Endothelial cell of umbilical vein (primary cell): ENCODE results near the gene P2RX1. TPM values are rescaled to one million over a fixed set of nuclear protein-coding genes. Genes with fewer than 3 reads are reported as not detected.

Experiments used
- BruUV-seq: library from RNA; stranded (reverse); fragments of 400-500 nt; replicated peaks from 2 replicates; lab custom pipeline; 2021; lab: Mats Ljungman, UMichigan
- CTCF ChIA-PET: fragments of 300-600, 350-600 bp; sonication (Branson Sonifier 250); formaldehyde crosslinking; loops from one replicate; lab custom pipeline; 2021; ENCODE audit warnings: antibody characterized with exemption, inconsistent platforms; lab: Charles Lee
- POLR2A ChIA-PET: fragments of 300-600, 350-600 bp; sonication (Branson Sonifier 250); formaldehyde crosslinking; loops from one replicate; lab custom pipeline; 2021; ENCODE audit warnings: antibody characterized with exemption, inconsistent platforms; lab: Charles Lee
- DNase-seq: peaks from one replicate; pipeline ENCODE4 v3.0.0-alpha.2; 2011; ENCODE audit warnings: low read depth, low spot score
- FAIRE-seq: peaks from 2 replicates; lab custom pipeline; 2011; peaks lifted over from hg19 to GRCh38; lab: Jason Lieb, UNC
- H2AFZ ChIP-seq: 2 replicates; pipeline ENCODE4 v1.6.0; 2012; ENCODE audit warnings: low read depth, low read length, control low read depth, inconsistent platforms
- H3K27ac ChIP-seq: 2 replicates; pipeline ENCODE4 v1.5.1; 2011; ENCODE audit warnings: low read depth, mild to moderate bottlenecking, control low read depth, low read length, moderate library complexity; ENCODE audit not compliant: insufficient read depth
- H3K27me3 ChIP-seq, 2 experiments: 2 replicates each; pipeline versions ENCODE4 v1.6.0 to v1.6.1; 2011; ENCODE audit warnings: low read length in 2 of 2, mixed read lengths in 1 of 2; ENCODE audit not compliant: control insufficient read depth in 2 of 2, insufficient read depth in 2 of 2
- H3K36me3 ChIP-seq, 2 experiments: 2 replicates in 1 of 2; 3 replicates in 1 of 2; pipeline ENCODE4 v1.5.1; 2011; ENCODE audit warnings: low read length in 2 of 2, mild to moderate bottlenecking in 1 of 2, moderate library complexity in 1 of 2; ENCODE audit not compliant: control insufficient read depth in 2 of 2, insufficient read depth in 2 of 2; ENCODE audit errors: extremely low read depth in 1 of 2
- H3K4me1 ChIP-seq: 3 replicates; pipeline ENCODE4 v1.5.1; 2011; ENCODE audit warnings: mild to moderate bottlenecking, low read length; ENCODE audit not compliant: control insufficient read depth, insufficient read depth; ENCODE audit errors: extremely low read depth
- H3K4me2 ChIP-seq: 2 replicates; pipeline ENCODE4 v1.6.1; 2011; ENCODE audit warnings: low read length, control low read depth, mixed read lengths; ENCODE audit not compliant: insufficient read depth
- H3K4me3 ChIP-seq, 3 experiments: fragments of 200-600 bp in 1 of 3; sonication (generic), shearing (Covaris generic) in 1 of 3; replicated peaks in 1 of 3; 2 replicates each; pipeline ENCODE4 v1.5.1; 2011 to 2016; ENCODE audit warnings: control low read depth in 3 of 3, low read length in 3 of 3, mild to moderate bottlenecking in 2 of 3, inconsistent platforms in 1 of 3, low read depth in 1 of 3, moderate library complexity in 1 of 3; ENCODE audit not compliant: insufficient read depth in 1 of 3
- H3K79me2 ChIP-seq: 2 replicates; pipeline ENCODE4 v1.6.0; 2012; ENCODE audit warnings: low read length, inconsistent platforms; ENCODE audit not compliant: control insufficient read depth, insufficient read depth
- H3K9ac ChIP-seq: replicated peaks from 2 replicates; pipeline ENCODE3; 2011; ENCODE audit warnings: low read length, control low read depth; ENCODE audit not compliant: insufficient read depth; ENCODE audit errors: extremely low read depth
- H3K9me1 ChIP-seq: replicated peaks from 3 replicates; pipeline ENCODE4 v1.6.0; 2011; ENCODE audit warnings: mild to moderate bottlenecking, low read length; ENCODE audit not compliant: control insufficient read depth, insufficient read depth; ENCODE audit errors: extremely low read depth
- H3K9me3 ChIP-seq: replicated peaks from 2 replicates; pipeline ENCODE4 v1.5.1; 2012; ENCODE audit warnings: low read length, inconsistent platforms; ENCODE audit not compliant: control insufficient read depth, insufficient read depth
- H4K20me1 ChIP-seq: replicated peaks from 2 replicates; pipeline ENCODE3; 2011; ENCODE audit warnings: mild to moderate bottlenecking, low read length; ENCODE audit not compliant: control insufficient read depth, insufficient read depth; ENCODE audit errors: extremely low read depth
- CTCF ChIP-seq, 2 donors: IDR thresholded peaks; 1 replicate in 1 of 2; 2 replicates in 1 of 2; pipeline ENCODE4 v1.5.1; 2011; ENCODE audit warnings: low read length in 2 of 2, mild to moderate bottlenecking in 2 of 2, moderate library complexity in 2 of 2, control low read depth in 1 of 2, inconsistent platforms in 1 of 2, low read depth in 1 of 2; ENCODE audit not compliant: insufficient read depth in 1 of 2; ENCODE audit errors: extremely low read depth in 1 of 2
- EZH2 ChIP-seq: IDR thresholded peaks from 2 replicates; pipeline ENCODE4 v1.6.1; 2012; ENCODE audit warnings: borderline replicate concordance, low read depth, mild to moderate bottlenecking, moderate library complexity, low read length, inconsistent platforms; ENCODE audit not compliant: severe bottlenecking
- FOS ChIP-seq: IDR thresholded peaks from 2 replicates; pipeline ENCODE4 v1.6.1; 2011; ENCODE audit warnings: mild to moderate bottlenecking, low read length, moderate library complexity, borderline replicate concordance; ENCODE audit not compliant: insufficient read depth
- GATA2 ChIP-seq: IDR thresholded peaks from 2 replicates; pipeline ENCODE4 v1.7.0; 2011; ENCODE audit warnings: low read depth, mild to moderate bottlenecking, moderate library complexity, mixed read lengths, low read length; ENCODE audit not compliant: insufficient read length, insufficient read depth
- JUN ChIP-seq: IDR thresholded peaks from 2 replicates; pipeline ENCODE4 v1.6.1; 2011; ENCODE audit warnings: borderline replicate concordance, low read depth; ENCODE audit not compliant: insufficient read length, insufficient read depth
- MAX ChIP-seq: IDR thresholded peaks from 2 replicates; pipeline ENCODE4 v1.6.1; 2011; ENCODE audit not compliant: insufficient read depth, insufficient read length
- MYC ChIP-seq: IDR thresholded peaks from one replicate; pipeline ENCODE4 v1.6.1; 2011; ENCODE audit warnings: mild to moderate bottlenecking, low read depth, low read length
- POLR2A ChIP-seq: IDR thresholded peaks from 2 replicates; pipeline ENCODE4 v1.6.1; 2012; ENCODE audit warnings: low read depth, mild to moderate bottlenecking, control low read depth, low read length
- POLR2AphosphoS5 ChIP-seq: IDR thresholded peaks from 2 replicates; pipeline ENCODE4 v1.6.1; 2012; ENCODE audit warnings: low read depth, mild to moderate bottlenecking, control low read depth, low read length, moderate library complexity; ENCODE audit not compliant: insufficient read depth
- dilution Hi-C: fragments of 300-500 bp; cut with MboI; formaldehyde crosslinking; loops from one replicate; pipeline ENCODE4 v1.15.0; 2019; ENCODE audit warnings: low sequenced_read_pairs; ENCODE audit not compliant: extremely low pct_ligation_motif_present
- intact Hi-C: fragments of 100-400 bp; cut with micrococcal nuclease; formaldehyde crosslinking; loops from one replicate; pipeline ENCODE4 v1.10.0; 2022
- polyA plus RNA-seq, 4 experiments: library from polyadenylated mRNA; depleted of rRNA in 3 of 4; stranded (reverse) in 3 of 4; unstranded in 1 of 4; fragments of >200 nt; gene quantifications; 2 replicates each; pipeline versions ENCODE4 v1.2.1 to v1.2.3, GENCODE V29; 2011 to 2012; ENCODE audit warnings: missing spikeins in 1 of 4
- total RNA-seq: library from RNA; stranded (reverse); gene quantifications from 2 replicates; pipeline ENCODE4 v1.2.3, GENCODE V29; 2021

Gene P2RX1
- total and polyA plus RNA-seq, 2 donors (not counting 3 experiments of a cell fraction or from before 2014, with no cell fraction given): not detected

- FAIRE-seq: peak; percentile 53
- intact Hi-C loops: loop anchor here (1.0 to 2.0 kb wide), 5 partner anchors 8 to 139 kb away; no protein-coding TSS in a partner anchor
- dilution Hi-C loops: no loop called here
- Histone ChIP-seq H3K27me3 (no peaks in the 10 kb centered on the region), H3K9ac (no peak overlapping the region), H3K9me3 (no peaks in the 10 kb centered on the region), H3K4me1 (no peaks in the 10 kb centered on the region), H2AFZ (peak overlapping the region; percentile 9), H3K4me2 (no peak overlapping the region), H3K4me3 (no peak overlapping the region), H4K20me1 (no peaks in the 10 kb centered on the region), H3K9me1 (no peaks in the 10 kb centered on the region), H3K27ac (no peak overlapping the region), H3K36me3 (no peaks in the 10 kb centered on the region), H3K79me2 (no peaks in the 10 kb centered on the region)
- BruUV-seq: no TSS peak
- TF ChIP-seq GATA2 (no peak), EZH2 (no peak), CTCF (IDR thresholded peaks at IDR 0.05; ENCODE audit: extremely low read depth in 1 of 2, insufficient read depth in 1 of 2, low read depth in 1 of 2, low read length in 2 of 2) (no peak), FOS (no peak), MYC (no peak), MAX (no peak), JUN (no peak), POLR2AphosphoS5 (no peak), POLR2A (no peak)
- ChIA-PET CTCF (interaction anchor here (0.7 to 6.4 kb wide), 16 partner anchors 9 to 136 kb away, joined by 3 to 53 read pairs (median 8); partner anchors contain the start of genes ATP2A3, NCBP3 and P2RX1), POLR2A (no interaction called here)
- peak; percentile 11 for DNase-seq
These were observed 19.6 kb upstream of the P2RX1 start for GRCh38 chr17:3935825-3936355.
